ENCODE results near the gene CEP97. TPM values are rescaled to one million over a fixed set of nuclear protein-coding genes. Genes with fewer than 3 reads are reported as not detected.

CEP97 gene
- total RNA-seq, 1 experiment from 2014 or later: 12.0 TPM

Other genes with a start within 250 kb of the CEP97 start
- 9.6 to 10.5 TPM (median 10.2 TPM) in 3 replicates for gene SENP7, start 211.4 kb upstream of the CEP97 start, total RNA-seq (2021)
- 35.2 to 41.7 TPM (median 36.3 TPM) in 3 replicates for gene TRMT10C, start 162.7 kb upstream of the CEP97 start, total RNA-seq (2021)
- 187 to 193 TPM (median 192 TPM) in 3 replicates for gene PCNP, start 150.4 kb upstream of the CEP97 start, total RNA-seq (2021)
- gene ZBTB11, start 47.5 kb upstream of the CEP97 start, total RNA-seq (2021): 12.6 to 13.5 TPM (median 12.7 TPM) in 3 replicates
- gene RPL24, start 37.9 kb upstream of the CEP97 start, total RNA-seq (2021): 1,801 to 1,893 TPM (median 1,886 TPM) in 3 replicates
- gene NXPE3, start 54.6 kb downstream of the CEP97 start, total RNA-seq (2021): 11.3 to 13.9 TPM (median 12.9 TPM) in 3 replicates
- 15.1 to 17.9 TPM (median 16.9 TPM) in 3 replicates for gene NFKBIZ, start 124.9 kb downstream of the CEP97 start, total RNA-seq (2021)

All from WTC11 (cell line).